GM23338 (cell line): ENCODE data around the gene STARD3. TPM values are rescaled to one million over a fixed set of nuclear protein-coding genes. Genes with fewer than 3 reads are reported as not detected.

Experiments used
- ATAC-seq: fragments of 200-7000 bp; cut with Tn5 transposase; 3 replicates; pipeline ENCODE4 v1.9.1; 2020
- DNase-seq: peaks from one replicate; pipeline ENCODE4 v3.0.0-alpha.2; 2015; ENCODE audit warnings: low spot score
- H2AFZ ChIP-seq: fragments of 200-600 bp; sonication (generic); 2 replicates; pipeline ENCODE4 v1.8.0; 2016; ENCODE audit warnings: antibody characterized with exemption, mild to moderate bottlenecking, moderate library complexity
- H3F3A ChIP-seq: fragments of 200-600 bp; sonication (generic); replicated peaks from 2 replicates; pipeline ENCODE4 v1.8.0; 2017; ENCODE audit warnings: antibody characterized with exemption, mixed run types, low read depth
- H3K27ac ChIP-seq: fragments of 200-600 bp; sonication (generic); 2 replicates; pipeline ENCODE4 v1.6.1; 2016; ENCODE audit warnings: low read depth
- H3K27me3 ChIP-seq: fragments of 200-600 bp; sonication (generic); 2 replicates; pipeline ENCODE4 v1.8.0; 2016; ENCODE audit warnings: mild to moderate bottlenecking, mixed run types, moderate library complexity; ENCODE audit not compliant: insufficient read depth
- H3K36me3 ChIP-seq: fragments of 200-600 bp; sonication (generic); 2 replicates; pipeline ENCODE4 v1.8.0; 2016; ENCODE audit warnings: mild to moderate bottlenecking; ENCODE audit not compliant: insufficient read depth
- H3K4me1 ChIP-seq: fragments of 200-600 bp; sonication (generic); 2 replicates; pipeline ENCODE4 v1.8.0; 2016; ENCODE audit warnings: mild to moderate bottlenecking, moderate library complexity; ENCODE audit not compliant: insufficient read depth
- H3K4me2 ChIP-seq: fragments of 200-600 bp; sonication (generic); 2 replicates; pipeline ENCODE4 v1.7.1; 2017; ENCODE audit warnings: mixed run types
- H3K4me3 ChIP-seq: fragments of 200-600 bp; sonication (generic); 2 replicates; pipeline ENCODE4 v1.6.1; 2016; ENCODE audit warnings: mixed run types
- H3K79me2 ChIP-seq: fragments of 200-600 bp; sonication (generic); replicated peaks from 2 replicates; pipeline ENCODE4 v1.8.0; 2017; ENCODE audit warnings: mild to moderate bottlenecking; ENCODE audit not compliant: insufficient read depth
- H3K9me2 ChIP-seq: fragments of 200-600 bp; sonication (generic); 2 replicates; pipeline ENCODE4 v1.8.0; 2017; ENCODE audit not compliant: insufficient read depth
- H4K20me1 ChIP-seq: fragments of 200-600 bp; sonication (generic); replicated peaks from 2 replicates; pipeline ENCODE4 v1.8.0; 2017; ENCODE audit warnings: mild to moderate bottlenecking; ENCODE audit not compliant: insufficient read depth
- H3K27ac Mint-ChIP-seq: 2 replicates; pipeline ENCODE4 v1.8.0; 2020; ENCODE audit warnings: inconsistent platforms, mild to moderate bottlenecking, moderate library complexity, mixed read lengths
- H3K27me3 Mint-ChIP-seq: 3 replicates; pipeline ENCODE4 v1.8.0; 2022; ENCODE audit warnings: low read depth, mild to moderate bottlenecking, moderate library complexity, mixed read lengths, inconsistent platforms; ENCODE audit not compliant: insufficient read depth, poor library complexity
- H3K36me3 Mint-ChIP-seq: 3 replicates; pipeline ENCODE4 v1.8.0; 2021; ENCODE audit warnings: low read depth, mild to moderate bottlenecking, inconsistent platforms, moderate library complexity, mixed read lengths
- H3K4me1 Mint-ChIP-seq: 3 replicates; pipeline ENCODE4 v1.8.0; 2020; ENCODE audit warnings: mild to moderate bottlenecking, inconsistent platforms, mixed read lengths
- H3K4me3 Mint-ChIP-seq: 3 replicates; pipeline ENCODE4 v1.8.0; 2021; ENCODE audit warnings: moderate library complexity, mild to moderate bottlenecking, inconsistent platforms, mixed read lengths
- H3K9me3 Mint-ChIP-seq: 3 replicates; pipeline ENCODE4 v1.8.0; 2020; ENCODE audit warnings: moderate library complexity, mild to moderate bottlenecking, inconsistent platforms, mixed read lengths
- CREB1 ChIP-seq: fragments of 250-450 bp; sonication (Bioruptor Pico); IDR thresholded peaks from 2 replicates; pipeline ENCODE4 v1.5.0; 2020; ENCODE audit warnings: low read depth, mild to moderate bottlenecking, moderate library complexity
- CTCF ChIP-seq, 2 experiments: fragments of 200-600 bp in 1 of 2; sonication (generic) in 1 of 2; conservative IDR thresholded peaks; 2 replicates each; pipeline versions ENCODE4 v1.5.1 to v1.6.1; 2016 to 2017; ENCODE audit warnings: antibody characterized with exemption in 2 of 2, low read depth in 2 of 2, mild to moderate bottlenecking in 2 of 2, moderate library complexity in 1 of 2
- ETS1 ChIP-seq: IDR thresholded peaks from 2 replicates; pipeline ENCODE4 v1.6.1; 2016; ENCODE audit warnings: antibody characterized with exemption
- EZH2phosphoT487 ChIP-seq: fragments of 200-600 bp; sonication (generic); IDR thresholded peaks from one replicate; pipeline ENCODE4 v1.8.1; 2018; ENCODE audit warnings: antibody characterized with exemption; ENCODE audit not compliant: unreplicated experiment
- JUNB ChIP-seq: IDR thresholded peaks from one replicate; pipeline ENCODE4 v1.6.1; 2016; ENCODE audit warnings: antibody characterized with exemption; ENCODE audit not compliant: unreplicated experiment
- NANOG ChIP-seq: IDR thresholded peaks from 2 replicates; pipeline ENCODE4 v1.6.1; 2016; ENCODE audit warnings: antibody characterized with exemption, borderline replicate concordance
- POLR2AphosphoS5 ChIP-seq: IDR thresholded peaks from 2 replicates; pipeline ENCODE4 v1.6.1; 2016; ENCODE audit warnings: antibody characterized with exemption, low read depth
- REST ChIP-seq: IDR thresholded peaks from one replicate; pipeline ENCODE4 v1.6.1; 2018; ENCODE audit warnings: antibody characterized with exemption; ENCODE audit not compliant: unreplicated experiment
- STAT1 ChIP-seq: IDR thresholded peaks from one replicate; pipeline ENCODE4 v1.6.1; 2016; ENCODE audit warnings: antibody characterized with exemption; ENCODE audit not compliant: unreplicated experiment
- ZNF114 ChIP-seq: fragments of 250-450 bp; sonication (Bioruptor Pico); IDR thresholded peaks from 2 replicates; pipeline ENCODE4 v1.5.0; 2020; ENCODE audit warnings: mild to moderate bottlenecking, moderate library complexity
- ZNF331 ChIP-seq: fragments of 250-450 bp; sonication (Bioruptor Pico); IDR thresholded peaks from 2 replicates; pipeline ENCODE4 v1.5.0; 2020; ENCODE audit warnings: low read depth, mild to moderate bottlenecking, moderate library complexity
- ZNF462 ChIP-seq: fragments of 250-450 bp; sonication (Bioruptor Pico); IDR thresholded peaks from 2 replicates; pipeline ENCODE4 v1.5.0; 2020; ENCODE audit warnings: mild to moderate bottlenecking, moderate library complexity
- polyA plus RNA-seq: library from polyadenylated mRNA; unstranded; fragments of >200 nt; fragmentation: Nextera tagmentation; extraction: Ambion mirVana; gene quantifications from 2 replicates; pipeline ENCODE4 v1.2.1, GENCODE V29; 2016
- total RNA-seq: library from RNA; depleted of rRNA; stranded (reverse); fragments of >200 nt; shearing (Covaris generic); gene quantifications from 2 replicates; pipeline ENCODE4 v1.2.3, GENCODE V29; 2014

The STARD3 gene
- total and polyA plus RNA-seq, 2 experiments from 2014 or later, result 26.4 to 53.3 TPM

GRCh38 chr17:39606434-39607056, 30.4 kb upstream of the STARD3 start:
- Histone ChIP-seq H3K36me3 (no peaks in the 10 kb centered on the region), H3K79me2 (no peaks in the 10 kb centered on the region), H2AFZ (peak overlapping the region; percentile 83), H3K27me3 (peaks cover 100% of the 10 kb centered on the region), H3K4me2 (peak overlapping the region; percentile 88), H3K4me3 (peak overlapping the region; percentile 66), H3F3A (peaks cover 32% of the 10 kb centered on the region), H3K9me2 (no peaks in the 10 kb centered on the region), H4K20me1 (peaks cover 6% of the 10 kb centered on the region), H3K27ac (no peak overlapping the region), H3K4me1 (peaks cover 37% of the 10 kb centered on the region)
- peak; percentile 56 for DNase-seq
- no peaks in the 10 kb centered on the region for H3K36me3 Mint-ChIP-seq
- H3K4me1 Mint-ChIP-seq, result peaks cover 36% of the 10 kb centered on the region
- TF ChIP-seq ZNF462 (CRISPR knock-in tag) (no peak), CREB1 (CRISPR knock-in tag) (no peak), REST (no peak), ZNF331 (CRISPR knock-in tag) (no peak), STAT1 (no peak), ETS1 (no peak), ZNF114 (CRISPR knock-in tag) (no peak), CTCF (conservative IDR thresholded peaks at IDR 0.05; ENCODE audit: low read depth in 2 of 2) (no peak), NANOG (no peak), JUNB (no peak), POLR2AphosphoS5 (no peak), EZH2phosphoT487 (no peak)
- peaks cover 92% of the 10 kb centered on the region for H3K27me3 Mint-ChIP-seq
- H3K27ac Mint-ChIP-seq, result no peak overlapping the region
- ATAC-seq, result peak; percentile 37
- H3K4me3 Mint-ChIP-seq, result peak overlapping the region; percentile 69; the same call in 2 of the 3 replicates
- no peaks in the 10 kb centered on the region for H3K9me3 Mint-ChIP-seq
